CD4-positive, alpha-beta memory T cell (primary cell): ENCODE measurements around the gene TWNK. TPM values are rescaled to one million over a fixed set of nuclear protein-coding genes. Genes with fewer than 3 reads are reported as not detected.
A peak's percentile ranks its signal among the peaks of the same experiment; 100 is the strongest.

Source experiments
- CTCF ChIA-PET: fragments of 350-600 bp; sonication (Branson Sonifier 250); formaldehyde crosslinking; loops from one replicate; lab custom pipeline; 2021; ENCODE audit warnings: inconsistent platforms; ENCODE audit not compliant: partially characterized antibody; lab: Charles Lee
- POLR2A ChIA-PET: fragments of 350-600 bp; sonication (Branson Sonifier 250); formaldehyde crosslinking; loops from one replicate; lab custom pipeline; 2021; ENCODE audit not compliant: partially characterized antibody; lab: Charles Lee
- DNase-seq, 5 donors: peaks; one replicate each; pipeline versions ENCODE4 v3.0.0 to v3.0.0-alpha.2; 2020 to 2022; ENCODE audit warnings: mixed read lengths in 1 of 5
- H3K27ac ChIP-seq: one replicate; pipeline ENCODE4 v1.7.0; 2013; ENCODE audit warnings: low read depth, low read length
- H3K27me3 ChIP-seq: 2 replicates; pipeline ENCODE4 v1.7.0; 2013; ENCODE audit warnings: mild to moderate bottlenecking, low read length, moderate library complexity; ENCODE audit not compliant: insufficient read depth
- H3K36me3 ChIP-seq: 2 replicates; pipeline ENCODE4 v1.7.0; 2013; ENCODE audit warnings: mild to moderate bottlenecking, low read length, moderate library complexity; ENCODE audit not compliant: insufficient read depth
- H3K4me1 ChIP-seq: 2 replicates; pipeline ENCODE4 v1.7.0; 2013; ENCODE audit warnings: mild to moderate bottlenecking, low read length, moderate library complexity; ENCODE audit not compliant: insufficient read depth
- H3K4me3 ChIP-seq, 2 donors: one replicate each; pipeline ENCODE4 v1.7.0; 2013; ENCODE audit warnings: low read length in 2 of 2, mild to moderate bottlenecking in 1 of 2
- H3K9me3 ChIP-seq, 2 donors: one replicate each; pipeline ENCODE4 v1.7.0; 2013; ENCODE audit warnings: low read length in 2 of 2, control low read depth in 1 of 2; ENCODE audit not compliant: control insufficient read depth in 1 of 2
- H3K27ac Mint-ChIP-seq, 7 donors: one replicate each; pipeline ENCODE4 v1.8.0; 2020 to 2021; ENCODE audit warnings: mixed read lengths in 7 of 7, mild to moderate bottlenecking in 6 of 7, inconsistent platforms in 3 of 7, moderate library complexity in 3 of 7
- H3K27me3 Mint-ChIP-seq, 2 donors: one replicate each; pipeline ENCODE4 v1.8.0; 2020 to 2021; ENCODE audit warnings: mixed read lengths in 2 of 2
- H3K36me3 Mint-ChIP-seq, 2 donors: one replicate each; pipeline ENCODE4 v1.8.0; 2020 to 2021; ENCODE audit warnings: mixed read lengths in 2 of 2, inconsistent platforms in 1 of 2, mild to moderate bottlenecking in 1 of 2
- H3K4me1 Mint-ChIP-seq, 4 donors: one replicate each; pipeline ENCODE4 v1.8.0; 2020 to 2021; ENCODE audit warnings: mixed read lengths in 4 of 4, mild to moderate bottlenecking in 1 of 4
- H3K4me3 Mint-ChIP-seq, 8 donors: one replicate each; pipeline ENCODE4 v1.8.0; 2020 to 2021; ENCODE audit warnings: mixed read lengths in 8 of 8, mild to moderate bottlenecking in 7 of 8, moderate library complexity in 6 of 8, inconsistent platforms in 3 of 8
- H3K9me3 Mint-ChIP-seq, 8 donors: one replicate each; pipeline ENCODE4 v1.8.0; 2020 to 2021; ENCODE audit warnings: mixed read lengths in 8 of 8, mild to moderate bottlenecking in 5 of 8, inconsistent platforms in 3 of 8, moderate library complexity in 1 of 8
- intact Hi-C: fragments of 100-400 bp; cut with micrococcal nuclease; formaldehyde crosslinking; loops from one replicate; pipeline ENCODE4 v1.15.1; 2023
- polyA plus RNA-seq, 2 donors: library from polyadenylated mRNA; unstranded; fragments of 300-500 nt; fragmentation: Illumina TruSeq; gene quantifications; one replicate each; pipeline ENCODE4 v1.2.3, GENCODE V29; 2021
- total RNA-seq, 2 experiments: library from RNA; stranded (reverse); gene quantifications; one replicate each; pipeline ENCODE4 v1.2.3, GENCODE V29; 2021

TWNK gene
- total and polyA plus RNA-seq, 4 experiments from 2014 or later: 5.0 to 14.3 (median 10.9) TPM

- CTCF ChIA-PET: interaction anchor here (0.6 to 12.0 kb wide), 2 partner anchors 22 to 658 kb away, joined by 3 to 171 read pairs; no protein-coding TSS in a partner anchor
- peaks cover 17 to 35% (median 22%) of the 10 kb centered on the region in 4 donors for H3K4me1 Mint-ChIP-seq
- Histone ChIP-seq H3K4me1 (peaks cover 24% of the 10 kb centered on the region), H3K9me3 (no peaks in the 10 kb centered on the region), H3K4me3 (no peak overlapping the region), H3K27ac (no peak overlapping the region), H3K36me3 (peaks cover 13% of the 10 kb centered on the region), H3K27me3 (no peaks in the 10 kb centered on the region)
- peaks cover 0 to 3% (median 0%) of the 10 kb centered on the region in 8 donors for H3K9me3 Mint-ChIP-seq
- peak overlapping the region in 7 of 8 donors; percentile 45 to 87 (median 61) for H3K4me3 Mint-ChIP-seq
- H3K36me3 Mint-ChIP-seq: peaks cover 18 to 41% of the 10 kb centered on the region in 2 donors
- POLR2A ChIA-PET: interaction anchor here (5.2 to 6.1 kb wide), 2 partner anchors 8 to 35 kb away, joined by 84 to 90 read pairs; partner anchors contain the start of genes MRPL43, PDZD7, SFXN3 and TWNK
- H3K27me3 Mint-ChIP-seq: no peaks in the 10 kb centered on the region
- intact Hi-C loops: loop anchor here (5.0 to 10.0 kb wide), 2 partner anchors 433 to 460 kb away; partner anchors contain the start of gene HIF1AN
- no peak for DNase-seq
- H3K27ac Mint-ChIP-seq: peak overlapping the region in 6 of 7 donors; percentile 22 to 81 (median 68)
Observed at GRCh38 chr10:100995181-100995580, 7.8 kb downstream of the TWNK start.

GRCh38 chr10:100996678-100997359 lies 9.5 kb downstream of the TWNK start:
- Histone ChIP-seq H3K4me3 (peak overlapping the region; percentile 36 to 64), H3K27me3 (no peaks in the 10 kb centered on the region), H3K9me3 (no peaks in the 10 kb centered on the region), H3K36me3 (no peaks in the 10 kb centered on the region), H3K4me1 (peaks cover 24% of the 10 kb centered on the region), H3K27ac (peak overlapping the region; percentile 83)
- H3K9me3 Mint-ChIP-seq: peaks cover 0 to 3% (median 0%) of the 10 kb centered on the region in 8 donors
- peaks cover 4 to 27% of the 10 kb centered on the region in 2 donors for H3K36me3 Mint-ChIP-seq
- DNase-seq: peak; percentile 19 to 57 (median 44)
- ChIA-PET CTCF (interaction anchor here (0.9 to 12.0 kb wide), 20 partner anchors 10 to 1126 kb away, joined by 3 to 171 read pairs (median 9); partner anchors contain the start of genes KAZALD1, MRPL43, PDZD7 and SEMA4G), POLR2A (interaction anchor here (0.8 to 6.1 kb wide), 16 partner anchors 9 to 470 kb away, joined by 3 to 90 read pairs (median 4); partner anchors contain the start of genes KAZALD1, MRPL43, PDZD7 and SEMA4G)
- H3K4me3 Mint-ChIP-seq: peak overlapping the region; percentile 84 to 98 (median 91)
- intact Hi-C loops: loop anchor here (1.0 to 10.0 kb wide), 6 partner anchors 10 to 462 kb away; partner anchors contain the start of genes HIF1AN, KAZALD1, MRPL43 and PDZD7
- peak overlapping the region; percentile 82 to 98 (median 92) for H3K27ac Mint-ChIP-seq
- H3K4me1 Mint-ChIP-seq: peaks cover 15 to 34% (median 24%) of the 10 kb centered on the region in 4 donors
- H3K27me3 Mint-ChIP-seq: no peaks in the 10 kb centered on the region

- no peaks in the 10 kb centered on the region for H3K9me3 ChIP-seq
- H3K9me3 Mint-ChIP-seq: peaks cover 0 to 3% (median 0%) of the 10 kb centered on the region in 8 donors
- H3K36me3 ChIP-seq: no peaks in the 10 kb centered on the region
- intact Hi-C loops: loop anchor here (1.0 to 10.0 kb wide), 8 partner anchors 10 to 463 kb away; partner anchors contain the start of genes HIF1AN, KAZALD1, MRPL43 and PDZD7
- peaks cover 24% of the 10 kb centered on the region for H3K4me1 ChIP-seq
- H3K4me3 ChIP-seq: peak overlapping the region; percentile 44 to 64
- no peaks in the 10 kb centered on the region for H3K27me3 Mint-ChIP-seq
- peak overlapping the region; percentile 84 to 98 (median 91) for H3K4me3 Mint-ChIP-seq
- ChIA-PET CTCF (interaction anchor here (0.9 to 12.0 kb wide), 25 partner anchors 10 to 1126 kb away, joined by 3 to 171 read pairs (median 6); partner anchors contain the start of genes KAZALD1, MRPL43, PDZD7 and SEMA4G), POLR2A (interaction anchor here (0.7 to 6.1 kb wide), 18 partner anchors 9 to 471 kb away, joined by 3 to 90 read pairs (median 4); partner anchors contain the start of genes KAZALD1, MRPL43, PDZD7 and SEMA4G)
- peak; percentile 68 to 80 (median 72) for DNase-seq
- peaks cover 4 to 26% of the 10 kb centered on the region in 2 donors for H3K36me3 Mint-ChIP-seq
- no peaks in the 10 kb centered on the region for H3K27me3 ChIP-seq
- H3K4me1 Mint-ChIP-seq: peaks cover 15 to 34% (median 24%) of the 10 kb centered on the region in 4 donors
- H3K27ac ChIP-seq: peak overlapping the region; percentile 83
- peak overlapping the region; percentile 82 to 98 (median 95) for H3K27ac Mint-ChIP-seq
Observed at GRCh38 chr10:100997360-100998182, 10.2 kb downstream of the TWNK start.

GRCh38 chr10:100998183-100998990 lies 11.0 kb downstream of the TWNK start:
- Mint-ChIP-seq H3K4me3 (peak overlapping the region; percentile 84 to 98 (median 91)), H3K27ac (peak overlapping the region; percentile 82 to 96 (median 95)), H3K27me3 (no peaks in the 10 kb centered on the region), H3K4me1 (peaks cover 15 to 34% (median 24%) of the 10 kb centered on the region in 4 donors), H3K9me3 (peaks cover 0 to 3% (median 0%) of the 10 kb centered on the region in 8 donors), H3K36me3 (peaks cover 4 to 25% of the 10 kb centered on the region in 2 donors)
- intact Hi-C loops: loop anchor here (1.0 to 10.0 kb wide), 4 partner anchors 16 to 464 kb away; partner anchors contain the start of genes HIF1AN and SLF2
- Histone ChIP-seq H3K36me3 (no peaks in the 10 kb centered on the region), H3K4me1 (peaks cover 24% of the 10 kb centered on the region), H3K27ac (peak overlapping the region; percentile 83), H3K27me3 (no peaks in the 10 kb centered on the region), H3K9me3 (no peaks in the 10 kb centered on the region), H3K4me3 (peak overlapping the region; percentile 64 to 73)
- POLR2A ChIA-PET: interaction anchor here (0.7 to 6.1 kb wide), 11 partner anchors 8 to 86 kb away, joined by 3 to 90 read pairs (median 8); partner anchors contain the start of genes KAZALD1, MRPL43, PDZD7 and SFXN3
- DNase-seq: peak; percentile 68 to 77 (median 69)
- CTCF ChIA-PET: interaction anchor here (0.6 to 12.0 kb wide), 25 partner anchors 9 to 1125 kb away, joined by 3 to 171 read pairs (median 6); partner anchors contain the start of genes KAZALD1, MRPL43, PDZD7 and SEMA4G

GRCh38 chr10:100998991-100999741 lies 11.8 kb downstream of the TWNK start:
- Histone ChIP-seq H3K27me3 (no peaks in the 10 kb centered on the region), H3K27ac (peak overlapping the region; percentile 83), H3K4me3 (peak overlapping the region; percentile 64 to 73), H3K36me3 (no peaks in the 10 kb centered on the region), H3K9me3 (no peaks in the 10 kb centered on the region), H3K4me1 (peaks cover 24% of the 10 kb centered on the region)
- Mint-ChIP-seq H3K36me3 (peaks cover 4 to 21% of the 10 kb centered on the region in 2 donors), H3K4me3 (peak overlapping the region; percentile 84 to 98 (median 91)), H3K9me3 (peaks cover 0 to 3% (median 0%) of the 10 kb centered on the region in 8 donors), H3K4me1 (peaks cover 15 to 34% (median 24%) of the 10 kb centered on the region in 4 donors), H3K27ac (peak overlapping the region; percentile 82 to 96 (median 94)), H3K27me3 (no peaks in the 10 kb centered on the region)
- DNase-seq: peak; percentile 73 to 86 (median 79)
- intact Hi-C loops: loop anchor here (1.0 to 10.0 kb wide), 4 partner anchors 15 to 464 kb away; partner anchors contain the start of genes HIF1AN and SLF2
- ChIA-PET CTCF (interaction anchor here (0.7 to 12.0 kb wide), 13 partner anchors 10 to 86 kb away, joined by 3 to 171 read pairs (median 10); partner anchors contain the start of genes KAZALD1, MRPL43, PDZD7 and SEMA4G), POLR2A (interaction anchor here (0.9 to 6.1 kb wide), 4 partner anchors 12 to 51 kb away, joined by 3 to 90 read pairs (median 46); partner anchors contain the start of genes MRPL43, PDZD7, SFXN3 and TWNK)
